Activated CD4-positive, alpha-beta T cell treated with anti-CD3 and anti-CD28 coated beads for 4 hours (primary cell): ENCODE results near the gene CS.
"Not testable (repeated sequence)": the region's sequence is repeated elsewhere in the genome, so short reads cannot be mapped to it uniquely, and the experiment has no call there.

ENCODE experiments used
- DNase-seq, 2 donors: peaks; one replicate each; pipeline ENCODE4 v3.0.0-alpha.2; 2020

The CS gene

DNA sequence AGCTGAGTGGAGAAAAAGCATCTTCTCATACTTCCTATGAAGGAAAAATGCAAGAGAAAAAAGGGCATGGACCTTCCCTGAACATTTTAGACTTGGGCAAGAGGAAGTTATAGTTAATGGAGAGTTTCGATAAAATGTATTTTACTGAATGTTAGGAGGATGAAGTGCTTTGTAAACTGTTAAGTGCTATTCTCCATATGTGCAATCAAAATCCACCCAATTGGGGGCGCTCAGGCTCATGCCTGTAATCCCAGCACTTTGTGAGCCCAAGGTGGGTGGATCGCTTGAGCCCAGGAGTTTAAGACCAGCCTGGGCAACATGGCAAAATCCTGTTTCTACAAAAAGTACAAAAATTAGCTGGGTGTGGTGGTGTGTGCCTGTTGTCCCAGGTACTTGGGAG lies 17.5 kb upstream of the CS start:
- no peak for DNase-seq

- peak; percentile 91 to 92 for DNase-seq
Measured at GRCh38 chr12:56315622-56316473, 15.7 kb upstream of the CS start, which contains the start of gene CNPY2. Gene CNPY2 (minus strand): TSS chr12:56315988. CDS start chr12:56315217, 771 bp downstream.

DNA sequence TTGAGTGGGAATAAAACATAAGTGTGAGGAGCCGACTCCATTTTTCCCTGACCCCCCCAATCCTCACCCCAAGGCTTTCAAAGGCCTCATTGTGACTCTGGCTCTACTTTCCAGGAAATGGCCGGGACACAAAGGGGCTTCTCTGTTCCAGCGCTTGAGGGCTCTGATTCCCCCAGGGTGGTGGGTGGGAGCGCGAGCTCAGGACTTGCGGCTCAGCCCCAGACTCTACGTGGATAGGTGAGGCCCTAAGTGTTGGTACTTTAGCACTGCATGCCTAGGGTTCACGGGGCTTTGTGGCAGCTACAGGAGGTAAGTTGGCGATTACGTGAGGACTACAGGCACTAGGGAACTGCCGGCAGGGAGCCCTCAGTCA lies 15.1 kb upstream of the CS start:
- no peak for DNase-seq

GRCh38 chr12:56311003-56311402 lies 10.9 kb upstream of the CS start:
- DNase-seq = no peak

DNA sequence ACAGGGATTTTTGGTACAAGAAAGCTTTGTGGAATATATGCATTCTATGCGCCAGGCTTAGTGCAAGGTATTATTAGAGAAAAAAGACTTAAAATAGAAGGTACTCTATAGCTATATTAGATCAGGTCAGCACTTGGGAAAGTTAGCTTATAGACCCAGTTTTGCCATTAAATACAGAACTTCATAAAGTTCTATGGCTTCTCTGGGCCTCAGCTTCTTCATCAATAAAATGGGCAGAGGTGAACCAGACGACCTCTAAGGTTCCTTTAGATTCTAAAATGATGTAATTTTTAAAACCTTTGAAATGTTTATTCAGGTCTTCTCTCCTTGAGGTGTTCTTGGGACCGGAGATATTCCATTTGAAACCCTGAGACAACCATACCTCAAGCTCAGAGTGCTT lies 8.6 kb upstream of the CS start:
- no peak for DNase-seq

GRCh38 chr12:56307221-56307965 lies 7.3 kb upstream of the CS start:
- DNase-seq = no peak

DNA sequence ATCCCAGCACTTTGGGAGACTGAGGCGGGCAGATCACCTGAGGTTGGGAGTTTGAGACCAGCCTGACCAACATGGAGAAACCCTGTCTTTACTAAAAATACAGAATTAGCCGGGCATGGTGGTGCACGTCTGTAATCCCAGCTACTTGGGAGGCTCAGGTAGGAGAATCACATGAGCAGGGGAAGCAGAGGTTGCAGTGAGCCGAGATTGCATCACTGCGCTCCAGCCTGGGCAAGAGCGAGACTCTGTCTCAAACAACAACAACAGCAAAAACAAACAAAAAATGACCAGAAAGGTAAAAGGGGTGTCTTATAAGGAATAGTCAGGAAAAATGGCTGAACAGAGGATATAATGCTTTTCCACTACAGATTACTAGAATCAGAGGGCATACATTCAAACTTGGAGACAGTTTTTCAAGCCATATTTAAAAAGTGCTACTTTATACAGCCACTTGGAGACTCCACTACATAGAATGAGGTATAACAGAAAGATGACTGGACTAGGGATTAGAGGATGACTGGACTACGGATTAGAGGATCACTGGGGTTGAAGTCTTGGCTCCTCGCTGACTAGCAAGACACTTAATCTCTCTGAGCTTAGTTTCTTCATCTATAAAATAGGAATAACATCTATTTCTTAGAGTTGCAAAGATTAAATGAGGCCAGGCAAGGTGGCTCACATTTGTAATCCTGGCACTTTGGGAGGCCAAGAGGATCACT lies 4.9 kb upstream of the CS start:
- DNase-seq = no peak

DNA sequence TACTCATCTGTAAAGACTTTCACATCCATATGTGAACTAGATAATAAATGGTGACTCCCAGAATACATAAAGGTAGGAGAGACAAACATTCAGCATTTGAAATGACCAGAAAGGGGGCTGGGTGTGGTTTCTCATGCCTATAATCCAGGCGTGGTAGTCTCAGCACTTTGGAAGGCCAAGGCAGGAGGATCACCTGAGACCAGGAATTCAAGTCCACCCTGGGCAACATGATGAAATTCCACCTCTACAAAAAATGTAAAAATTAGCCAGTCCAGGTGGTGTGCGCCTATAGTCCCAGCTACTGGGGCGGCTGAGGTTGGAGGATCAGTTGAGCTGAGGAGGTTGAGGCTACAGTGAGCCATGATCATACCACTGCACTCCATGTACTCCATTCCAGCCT lies 4.1 kb upstream of the CS start:
- DNase-seq = no peak

DNA sequence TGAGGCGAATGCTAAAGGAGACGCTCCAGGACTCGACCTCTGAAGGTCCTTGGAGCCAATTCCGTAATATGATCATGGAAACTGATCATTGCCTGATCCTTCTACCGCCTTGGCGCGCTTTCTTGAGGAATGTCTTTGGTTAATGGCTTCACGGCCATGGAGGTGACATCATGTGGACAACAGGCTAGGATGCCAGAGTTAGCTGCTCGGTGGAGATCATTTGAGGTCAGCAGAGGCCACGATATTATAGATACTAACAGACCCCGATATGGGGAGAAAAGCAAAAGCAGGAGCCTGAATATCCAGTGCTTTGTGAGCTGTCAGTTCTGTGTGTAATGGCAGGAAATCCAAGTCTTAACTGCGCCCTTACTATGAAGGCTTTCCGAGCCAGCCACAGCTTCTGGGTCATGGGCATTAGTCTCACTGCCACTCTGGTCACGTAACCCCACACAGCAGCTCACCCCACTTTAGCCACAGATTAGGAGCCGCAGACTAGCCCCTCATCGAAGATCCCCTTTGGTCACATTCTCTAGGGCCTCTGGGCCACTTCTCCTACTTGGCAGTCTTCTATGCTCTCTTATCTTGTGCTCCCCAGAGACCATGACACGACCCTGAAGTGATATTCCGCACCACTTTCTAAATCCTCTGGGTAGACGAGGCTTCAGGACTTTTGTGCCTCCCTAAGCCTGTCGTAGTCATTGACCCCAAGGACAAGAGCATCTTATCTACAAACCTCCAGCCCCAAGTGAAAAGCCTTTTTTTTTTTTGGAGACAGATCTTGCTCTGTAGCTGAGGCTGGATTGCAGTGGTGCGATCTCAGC lies 724 bp upstream of the CS start:
- no peak for DNase-seq

- peak; percentile 25 to 26 for DNase-seq
Measured at GRCh38 chr12:56299308-56299852, 750 bp downstream of the CS start.

GRCh38 chr12:56298828-56299227 lies 1.3 kb downstream of the CS start:
- no peak for DNase-seq

DNA sequence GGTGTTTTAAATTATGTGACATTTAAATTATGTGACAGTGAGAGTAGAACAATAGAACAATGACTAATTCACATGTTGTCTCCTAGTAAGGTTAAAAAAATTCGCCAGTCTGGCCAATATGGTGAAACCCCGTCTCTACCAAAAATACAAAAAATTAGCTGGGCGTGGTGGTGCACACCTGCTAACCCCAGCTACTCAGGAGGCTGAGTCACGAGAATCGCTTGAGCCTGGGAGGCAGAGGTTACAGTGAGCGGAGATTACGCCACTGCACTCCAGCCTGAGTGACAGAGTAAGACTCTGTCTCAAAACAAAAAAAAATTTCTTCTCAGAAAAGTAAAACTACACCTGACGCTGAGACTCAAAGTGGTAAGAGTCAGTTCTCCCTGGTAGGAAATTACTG lies 2.7 kb downstream of the CS start:
- DNase-seq = no peak

GRCh38 chr12:56296295-56296694 lies 3.8 kb downstream of the CS start:
- DNase-seq = no peak

GRCh38 chr12:56293795-56294194 lies 6.3 kb downstream of the CS start:
- no peak for DNase-seq

- no peak for DNase-seq
Measured at GRCh38 chr12:56288705-56289387, 11.3 kb downstream of the CS start.

DNA sequence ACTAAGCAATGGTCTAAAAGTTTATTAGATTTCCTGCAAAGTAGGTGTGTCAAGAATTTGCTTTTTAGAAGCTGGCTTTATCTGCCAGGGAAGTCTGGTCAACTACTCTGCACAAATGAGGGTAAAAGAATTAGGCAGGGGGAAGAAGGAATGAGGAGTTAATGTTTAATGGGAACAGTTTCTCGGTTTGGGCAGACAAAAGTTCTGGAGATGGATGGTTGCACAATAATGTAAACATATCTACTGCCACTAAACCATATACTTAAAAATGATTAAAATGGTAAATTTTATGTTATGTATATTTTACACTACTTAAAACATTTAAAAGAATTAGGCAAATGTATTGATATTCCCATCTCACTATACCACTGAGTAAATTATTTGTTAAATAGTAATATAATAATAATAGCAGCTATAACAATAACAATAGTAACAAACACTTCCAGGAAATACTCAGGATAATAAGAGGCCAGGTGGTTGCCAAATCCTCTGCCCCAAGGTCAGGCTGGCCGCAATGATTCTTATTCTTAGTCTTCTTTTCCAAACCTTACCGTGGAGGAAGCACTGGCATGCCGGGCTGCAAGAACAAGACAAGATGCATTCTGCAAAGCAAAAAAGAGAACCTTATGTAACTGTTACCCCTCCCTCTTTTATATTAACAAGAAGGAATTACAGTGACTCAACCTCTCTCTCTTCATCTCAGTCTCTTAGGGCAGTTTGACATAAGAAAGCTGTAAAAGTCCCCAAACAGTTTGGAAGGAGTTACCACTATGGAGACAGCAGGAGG lies 13.9 kb downstream of the CS start:
- DNase-seq = no peak

DNA sequence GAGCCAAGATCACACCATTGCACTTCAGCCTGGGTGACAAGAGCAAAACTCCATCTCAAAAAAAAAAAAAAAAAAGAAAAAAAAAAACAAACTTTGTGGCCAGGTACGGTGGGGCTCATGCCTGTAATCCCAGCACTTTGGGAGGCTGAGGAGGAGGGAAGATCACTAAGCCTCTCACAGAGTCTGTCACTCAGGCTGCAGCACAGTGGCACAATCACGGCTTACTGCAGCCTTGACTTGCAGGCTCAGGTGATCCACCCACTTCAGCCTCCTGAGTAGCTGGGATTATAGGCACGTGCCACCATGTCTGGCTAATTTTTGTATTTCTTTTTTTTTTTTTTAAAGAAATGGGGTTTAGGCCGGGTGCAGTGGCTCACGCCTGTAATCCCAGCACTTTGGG lies 15.9 kb downstream of the CS start:
- DNase-seq = not testable (repeated sequence)

DNA sequence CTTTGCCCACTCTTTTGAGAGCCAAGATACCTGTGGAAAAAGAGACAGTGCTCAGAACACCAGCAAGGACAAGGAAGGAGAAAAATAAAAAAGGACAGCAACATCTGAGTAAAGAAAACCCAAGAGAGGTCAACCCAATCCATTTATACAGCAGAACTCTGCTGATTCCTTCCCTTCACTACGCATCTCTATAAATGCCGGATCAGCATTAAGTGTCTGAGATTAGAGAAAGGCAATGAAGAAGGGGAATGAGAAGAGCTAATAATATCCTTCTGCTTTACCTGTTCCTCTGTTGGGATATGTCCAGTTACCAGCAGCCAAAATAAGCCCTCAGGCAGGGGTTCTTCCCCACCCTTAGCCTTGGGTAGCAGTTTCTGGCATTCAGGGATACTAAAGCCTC lies 17.6 kb downstream of the CS start:
- DNase-seq = no peak

DNA sequence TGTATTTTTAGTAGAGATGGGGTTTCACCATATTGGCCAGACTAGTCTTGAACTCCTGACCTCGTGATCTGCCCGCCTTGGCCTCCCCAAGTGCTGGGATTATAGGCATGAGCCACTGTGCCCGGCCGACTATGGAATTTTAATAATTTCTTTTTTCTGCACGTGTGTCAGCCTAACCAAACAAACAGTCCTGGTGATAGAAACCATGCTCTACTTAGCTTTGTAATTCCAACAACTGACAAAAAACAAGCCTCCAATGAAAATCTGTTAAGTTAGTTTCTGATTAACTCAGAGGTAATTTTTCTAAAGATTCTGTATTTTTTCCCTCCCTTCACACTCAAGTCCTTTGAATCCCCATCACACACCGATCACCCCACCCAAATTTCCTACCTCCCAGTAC lies 18.1 kb downstream of the CS start:
- no peak for DNase-seq

GRCh38 chr12:56280849-56281248 lies 19.3 kb downstream of the CS start:
- no peak for DNase-seq

- DNase-seq = no peak
Measured at GRCh38 chr12:56278905-56279304, 21.2 kb downstream of the CS start.
